Stomach (tissue), 9 donors: ENCODE results near the gene RNF4. TPM values are rescaled to one million over a fixed set of nuclear protein-coding genes. Genes with fewer than 3 reads are reported as not detected.
"Not testable (repeated sequence)": the region's sequence is repeated elsewhere in the genome, so short reads cannot be mapped to it uniquely, and the experiment has no call there.

Source experiments
- DNase-seq, 2 donors: peaks; one replicate each; pipeline versions ENCODE4 v3.0.0 to v3.0.0-alpha.2; 2013 to 2019
- H3K27ac ChIP-seq, 5 donors: fragments of 200-600 bp in 4 of 5; sonication (generic) in 4 of 5; one replicate each; pipeline ENCODE4 v1.5.1; 2013 to 2019; ENCODE audit warnings: mild to moderate bottlenecking in 1 of 5, moderate library complexity in 1 of 5
- H3K27me3 ChIP-seq, 3 donors: fragments of 200-600 bp; sonication (generic); one replicate each; pipeline ENCODE4 v1.5.1; 2017 to 2019; ENCODE audit warnings: mixed run types in 1 of 3
- H3K36me3 ChIP-seq, 4 donors: fragments of 200-600 bp; sonication (generic); 1 replicate in 3 of 4; 2 replicates in 1 of 4; pipeline ENCODE4 v1.5.1; 2016 to 2019
- H3K4me1 ChIP-seq, 4 donors: fragments of 200-600 bp; sonication (generic); one replicate each; pipeline ENCODE4 v1.5.1; 2016 to 2019
- H3K4me3 ChIP-seq, 4 donors: fragments of 200-600 bp; sonication (generic) in 3 of 4; one replicate each; pipeline ENCODE4 v1.5.1; 2016 to 2019; ENCODE audit warnings: mild to moderate bottlenecking in 1 of 4
- H3K9me3 ChIP-seq, 4 donors: fragments of 200-600 bp; sonication (generic); one replicate each; pipeline ENCODE4 v1.5.1; 2016 to 2019
- EP300 ChIP-seq: sonication (generic); formaldehyde crosslinking; IDR thresholded peaks from one replicate; pipeline ENCODE4 v1.6.1; 2017; ENCODE audit warnings: antibody characterized with exemption
- POLR2A ChIP-seq, 4 donors: fragments of 450-650 bp; IDR thresholded peaks; one replicate each; pipeline ENCODE4 v1.6.1; 2016; ENCODE audit warnings: antibody characterized with exemption in 4 of 4, control low read depth in 2 of 4, mild to moderate bottlenecking in 1 of 4, moderate library complexity in 1 of 4
- POLR2AphosphoS5 ChIP-seq, 3 donors: sonication (generic); formaldehyde crosslinking; IDR thresholded peaks; one replicate each; pipeline ENCODE4 v1.6.1; 2016; ENCODE audit warnings: antibody characterized with exemption in 3 of 3
- WGBS, 5 donors: extraction: QIAGEN DNeasy Blood & Tissue Kit in 3 of 5; methylation state at CpG; one replicate each; pipeline versions ENCODE4 v1.1.5 to v1.1.7; 2013 to 2018; 5-methylcytosine and 5-hydroxymethylcytosine counted together
- intact Hi-C: fragments of 100-400 bp; cut with DNase I; formaldehyde crosslinking; loops from one replicate; pipeline ENCODE4 v1.15.1; 2023; ENCODE audit warnings: low total_unique reads
- polyA plus RNA-seq, 3 donors: library from polyadenylated mRNA; stranded (reverse); fragments of 200-250 nt; gene quantifications; one replicate each; pipeline ENCODE4 v1.2.3, GENCODE V29; 2013
- total RNA-seq, 5 donors: library from RNA; depleted of rRNA; stranded (reverse); fragments of >200 nt; gene quantifications; one replicate each; pipeline versions ENCODE4 v1.1.0 to v1.2.3, GENCODE V29; 2014 to 2016
- TF ChIP-seq, protein P1 (sequence below), 7 experiments: fragments of 450-650 bp in 4 of 7; fragments of 200-600 bp in 3 of 7; sonication (generic) in 3 of 7; IDR thresholded peaks; one replicate each; pipeline ENCODE4 v1.5.1; 2016 to 2019; ENCODE audit warnings: antibody characterized with exemption in 7 of 7, control low read depth in 2 of 7, mild to moderate bottlenecking in 1 of 7
- donor health status: healthy with polysubstance abuse.
- donor health status: Bipolar disorder and iron deficiency.
- donor health status: healthy.

Gene RNF4
- total and polyA plus RNA-seq, 8 donors, result 5.3 to 75.2 (median 29.0) TPM

GRCh38 chr4:2462992-2463762 is 5.7 kb upstream of the RNF4 start:
- WGBS, 5 donors, result 33 to 62% (median 38%) methylated on average over 19 to 35 of the region's 35 CpGs
- Histone ChIP-seq H3K4me3 (peak overlapping the region; percentile 58 to 70 (median 66)), H3K9me3 (no peaks in the 10 kb centered on the region), H3K4me1 (peaks cover 14 to 43% (median 28%) of the 10 kb centered on the region in 4 donors), H3K27me3 (peaks cover 0 to 22% (median 0%) of the 10 kb centered on the region in 3 donors), H3K36me3 (no peaks in the 10 kb centered on the region), H3K27ac (peak overlapping the region in 2 of 5 donors; percentile 74 to 85)
- intact Hi-C loops, result no loop called here
- no peak for DNase-seq
- TF ChIP-seq POLR2A (IDR thresholded peaks at IDR 0.05) (no peak), EP300 (no peak), POLR2AphosphoS5 (IDR thresholded peaks at IDR 0.05) (no peak)
- TF ChIP-seq, protein P1, sequence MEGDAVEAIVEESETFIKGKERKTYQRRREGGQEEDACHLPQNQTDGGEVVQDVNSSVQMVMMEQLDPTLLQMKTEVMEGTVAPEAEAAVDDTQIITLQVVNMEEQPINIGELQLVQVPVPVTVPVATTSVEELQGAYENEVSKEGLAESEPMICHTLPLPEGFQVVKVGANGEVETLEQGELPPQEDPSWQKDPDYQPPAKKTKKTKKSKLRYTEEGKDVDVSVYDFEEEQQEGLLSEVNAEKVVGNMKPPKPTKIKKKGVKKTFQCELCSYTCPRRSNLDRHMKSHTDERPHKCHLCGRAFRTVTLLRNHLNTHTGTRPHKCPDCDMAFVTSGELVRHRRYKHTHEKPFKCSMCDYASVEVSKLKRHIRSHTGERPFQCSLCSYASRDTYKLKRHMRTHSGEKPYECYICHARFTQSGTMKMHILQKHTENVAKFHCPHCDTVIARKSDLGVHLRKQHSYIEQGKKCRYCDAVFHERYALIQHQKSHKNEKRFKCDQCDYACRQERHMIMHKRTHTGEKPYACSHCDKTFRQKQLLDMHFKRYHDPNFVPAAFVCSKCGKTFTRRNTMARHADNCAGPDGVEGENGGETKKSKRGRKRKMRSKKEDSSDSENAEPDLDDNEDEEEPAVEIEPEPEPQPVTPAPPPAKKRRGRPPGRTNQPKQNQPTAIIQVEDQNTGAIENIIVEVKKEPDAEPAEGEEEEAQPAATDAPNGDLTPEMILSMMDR (IDR thresholded peaks at IDR 0.05), result no peak

DNA sequence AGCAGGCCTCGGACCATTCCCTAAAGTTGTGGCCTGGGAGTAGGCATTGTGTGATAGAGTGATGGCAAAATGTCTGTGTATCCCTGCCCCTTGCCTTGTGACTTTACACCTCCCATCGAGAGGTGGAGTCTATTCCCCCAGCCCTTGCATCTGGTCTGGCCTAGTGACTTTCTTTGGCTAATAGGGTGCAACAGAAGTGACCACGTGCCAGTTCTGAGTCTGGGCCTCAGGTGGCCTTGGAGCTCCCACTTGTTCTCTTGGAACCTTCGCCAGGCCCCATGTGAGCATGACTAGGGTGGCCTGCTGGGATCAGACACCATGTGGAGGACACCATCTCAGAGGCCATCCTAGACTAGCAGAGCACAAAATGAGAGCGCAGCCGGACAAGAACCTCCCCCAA is 3.9 kb upstream of the RNF4 start:
- peaks cover 18 to 42% (median 33%) of the 10 kb centered on the region in 4 donors for H3K4me1 ChIP-seq
- peaks cover 0 to 14% (median 0%) of the 10 kb centered on the region in 3 donors for H3K27me3 ChIP-seq
- DNase-seq, result no peak
- intact Hi-C loops, result no loop called here
- TF ChIP-seq, protein P1 (IDR thresholded peaks at IDR 0.05), result no peak
- no peak for TF ChIP-seq POLR2A (IDR thresholded peaks at IDR 0.05)
- TF ChIP-seq EP300, result no peak
- no peak for TF ChIP-seq POLR2AphosphoS5 (IDR thresholded peaks at IDR 0.05)
- H3K27ac ChIP-seq, result no peak overlapping the region
- H3K36me3 ChIP-seq, result no peaks in the 10 kb centered on the region
- 86 to 91% (median 91%) methylated on average over 5 to 6 of the region's 6 CpGs for WGBS, 5 donors
- no peaks in the 10 kb centered on the region for H3K9me3 ChIP-seq
- no peak overlapping the region for H3K4me3 ChIP-seq

DNA sequence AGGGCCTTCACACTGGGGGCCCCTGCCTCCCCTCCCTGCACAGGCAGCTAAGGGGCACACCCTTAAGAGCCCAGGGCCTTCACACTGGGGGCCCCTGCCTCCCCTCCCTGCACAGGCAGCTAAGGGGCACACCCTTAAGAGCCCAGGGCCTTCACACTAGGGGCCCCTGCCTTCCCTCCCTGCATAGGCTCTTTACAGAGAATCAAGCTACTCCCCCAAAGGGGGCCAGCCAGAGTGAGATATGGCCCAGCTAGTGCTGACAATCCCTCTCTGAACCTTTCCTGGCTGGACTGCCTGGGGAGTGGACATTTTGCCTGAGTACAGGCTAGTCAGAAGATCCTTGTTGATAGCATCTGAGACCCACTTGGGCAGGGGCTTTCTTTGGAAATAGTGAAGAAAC is 3.4 kb upstream of the RNF4 start:
- H3K9me3 ChIP-seq, DNase-seq, H3K4me3 ChIP-seq, H3K36me3 ChIP-seq, H3K27ac ChIP-seq, intact Hi-C loops: not testable (repeated sequence)
- H3K4me1 ChIP-seq, result peaks cover 23 to 47% (median 39%) of the 10 kb centered on the region in 4 donors
- peaks cover 0 to 14% (median 0%) of the 10 kb centered on the region in 3 donors for H3K27me3 ChIP-seq

DNA sequence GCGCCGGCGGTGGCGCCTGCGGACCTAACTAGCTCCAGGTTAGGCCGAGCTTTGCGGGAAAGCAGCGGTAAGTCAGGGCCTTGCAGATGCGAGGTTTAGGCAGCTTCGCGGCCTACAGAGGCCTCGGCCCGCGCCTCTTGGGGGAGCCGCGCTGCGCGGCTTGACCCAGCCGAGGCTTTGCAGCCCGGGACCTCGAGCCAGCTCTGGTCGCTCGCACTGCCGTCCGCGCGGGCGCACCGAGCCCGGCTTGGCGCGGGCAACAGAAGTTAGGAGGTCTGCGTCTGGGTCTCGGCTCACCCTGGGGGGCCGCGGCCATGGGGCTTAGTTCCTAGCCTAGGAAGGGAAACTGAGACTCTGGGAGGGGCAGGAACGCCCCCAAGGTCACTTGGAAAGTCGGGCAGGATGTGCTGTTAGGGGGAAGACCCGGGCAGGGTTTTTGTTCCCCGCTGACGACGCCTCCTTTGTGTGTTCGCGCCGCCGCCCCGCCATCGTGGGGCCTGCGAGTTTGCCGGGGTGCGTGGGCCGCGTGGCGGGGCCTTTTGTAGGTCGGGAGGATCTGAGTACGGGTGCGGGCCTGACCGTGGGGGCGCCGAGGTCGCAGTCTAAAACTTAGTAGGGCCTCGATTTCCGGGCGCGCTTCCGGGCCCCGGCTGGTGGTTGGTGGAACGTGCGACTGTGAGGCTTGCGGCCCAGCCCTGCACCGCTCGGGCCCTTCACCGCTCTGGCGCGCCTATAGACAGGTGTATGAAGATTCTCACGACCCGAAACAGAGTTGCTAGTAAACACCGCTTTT is 482 bp downstream of the RNF4 start:
- peak overlapping the region; percentile 64 to 98 (median 92) for H3K4me3 ChIP-seq
- no peaks in the 10 kb centered on the region for H3K27me3 ChIP-seq
- TF ChIP-seq POLR2A (IDR thresholded peaks at IDR 0.05) (no peak), EP300 (no peak), POLR2AphosphoS5 (IDR thresholded peaks at IDR 0.05) (no peak)
- TF ChIP-seq, protein P1 (IDR thresholded peaks at IDR 0.05), result no peak
- intact Hi-C loops, result no loop called here
- peaks cover 0 to 31% (median 30%) of the 10 kb centered on the region in 4 donors for H3K36me3 ChIP-seq
- peaks cover 27 to 58% (median 40%) of the 10 kb centered on the region in 4 donors for H3K4me1 ChIP-seq
- H3K27ac ChIP-seq, result peak overlapping the region; percentile 93 to 98 (median 95)
- peak; percentile 67 to 77 for DNase-seq
- WGBS, 5 donors, result 0 to 1% (median 0%) methylated on average over 26 to 78 of the region's 78 CpGs
- no peaks in the 10 kb centered on the region for H3K9me3 ChIP-seq
